ENCODE data around the gene SSH2. TPM values are rescaled to one million over a fixed set of nuclear protein-coding genes. Genes with fewer than 3 reads are reported as not detected.

The SSH2 gene
- total and polyA plus RNA-seq, 2 donors from 2014 or later = 19.7 to 62.5 TPM

GRCh38 chr17:29588562-29589411 lies 341.2 kb downstream of the SSH2 start:
- Histone ChIP-seq H3K27me3 (ENCODE audit: control insufficient read depth, insufficient read depth, low read length) (no peaks in the 10 kb centered on the region), H3K4me1 (ENCODE audit: control insufficient read depth in 2 of 3, insufficient read depth in 2 of 3, low read depth in 1 of 3, low read length in 3 of 3) (peaks cover 0 to 59% (median 31%) of the 10 kb centered on the region in 3 donors), H3K9ac (ENCODE audit: low read length in 3 of 3) (peak overlapping the region; percentile 26 to 69 (median 41)), H3K9me3 (ENCODE audit: control insufficient read depth in 2 of 3, insufficient read depth in 1 of 3, low read length in 3 of 3) (no peaks in the 10 kb centered on the region), H3K27ac (ENCODE audit: low read depth in 2 of 2, low read length in 2 of 2) (peak overlapping the region; percentile 49 to 67), H3K4me3 (ENCODE audit: low read length in 3 of 3) (peak overlapping the region; percentile 48 to 79 (median 73)), H3K36me3 (ENCODE audit: control insufficient read depth in 2 of 3, insufficient read depth in 3 of 3, low read length in 3 of 3) (no peaks in the 10 kb centered on the region)
- TF ChIP-seq, protein P1, sequence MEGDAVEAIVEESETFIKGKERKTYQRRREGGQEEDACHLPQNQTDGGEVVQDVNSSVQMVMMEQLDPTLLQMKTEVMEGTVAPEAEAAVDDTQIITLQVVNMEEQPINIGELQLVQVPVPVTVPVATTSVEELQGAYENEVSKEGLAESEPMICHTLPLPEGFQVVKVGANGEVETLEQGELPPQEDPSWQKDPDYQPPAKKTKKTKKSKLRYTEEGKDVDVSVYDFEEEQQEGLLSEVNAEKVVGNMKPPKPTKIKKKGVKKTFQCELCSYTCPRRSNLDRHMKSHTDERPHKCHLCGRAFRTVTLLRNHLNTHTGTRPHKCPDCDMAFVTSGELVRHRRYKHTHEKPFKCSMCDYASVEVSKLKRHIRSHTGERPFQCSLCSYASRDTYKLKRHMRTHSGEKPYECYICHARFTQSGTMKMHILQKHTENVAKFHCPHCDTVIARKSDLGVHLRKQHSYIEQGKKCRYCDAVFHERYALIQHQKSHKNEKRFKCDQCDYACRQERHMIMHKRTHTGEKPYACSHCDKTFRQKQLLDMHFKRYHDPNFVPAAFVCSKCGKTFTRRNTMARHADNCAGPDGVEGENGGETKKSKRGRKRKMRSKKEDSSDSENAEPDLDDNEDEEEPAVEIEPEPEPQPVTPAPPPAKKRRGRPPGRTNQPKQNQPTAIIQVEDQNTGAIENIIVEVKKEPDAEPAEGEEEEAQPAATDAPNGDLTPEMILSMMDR (IDR thresholded peaks at IDR 0.05; ENCODE audit: borderline replicate concordance, extremely low read depth, insufficient read depth) = no peak
- FAIRE-seq = no peak
- intact Hi-C loops (cut with DNase I) = no loop called here
- DNase-seq = peak in 4 of 5 donors; percentile 29 to 79 (median 62)

DNA sequence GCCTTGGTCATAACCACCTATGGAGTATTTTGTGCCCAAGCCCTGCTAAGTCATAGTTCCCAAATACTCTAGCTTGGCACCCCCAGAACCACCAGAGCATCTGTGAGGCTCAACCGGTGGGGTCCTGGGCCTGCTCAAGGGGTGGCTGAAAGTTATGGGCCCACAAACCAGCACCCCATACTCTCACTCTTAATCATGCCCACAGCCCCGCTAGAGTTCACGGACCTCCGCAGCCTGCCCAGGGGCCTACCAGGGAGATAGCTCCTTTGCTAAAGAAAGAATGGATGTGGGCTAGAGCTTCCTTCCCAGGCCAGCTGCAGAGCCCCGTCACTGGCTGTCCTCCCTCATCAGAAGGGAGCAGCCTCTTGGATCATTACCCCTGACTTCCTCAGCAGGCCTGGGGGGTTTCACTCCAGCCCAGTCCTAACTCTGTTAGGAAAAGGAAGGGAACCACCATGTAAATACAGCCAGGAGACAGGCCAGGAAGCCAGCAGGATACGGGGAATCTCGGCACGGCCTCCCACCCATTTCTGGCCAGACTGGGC lies 341.9 kb downstream of the SSH2 start:
- FAIRE-seq (no peak), DNase-seq (no peak)
- intact Hi-C loops (cut with DNase I) = no loop called here
- Histone ChIP-seq H3K27me3 (ENCODE audit: control insufficient read depth, insufficient read depth, low read length) (no peaks in the 10 kb centered on the region), H3K4me1 (ENCODE audit: control insufficient read depth in 2 of 3, insufficient read depth in 2 of 3, low read depth in 1 of 3, low read length in 3 of 3) (peaks cover 0 to 58% (median 31%) of the 10 kb centered on the region in 3 donors), H3K9ac (ENCODE audit: low read length in 3 of 3) (peak overlapping the region in 2 of 3 donors; percentile 41 to 69), H3K27ac (ENCODE audit: low read depth in 2 of 2, low read length in 2 of 2) (peak overlapping the region; percentile 49 to 67), H3K36me3 (ENCODE audit: control insufficient read depth in 2 of 3, insufficient read depth in 3 of 3, low read length in 3 of 3) (no peaks in the 10 kb centered on the region), H3K9me3 (ENCODE audit: control insufficient read depth in 2 of 3, insufficient read depth in 1 of 3, low read length in 3 of 3) (no peaks in the 10 kb centered on the region), H3K4me3 (ENCODE audit: low read length in 3 of 3) (peak overlapping the region; percentile 48 to 79 (median 73))
- TF ChIP-seq, protein P1 (IDR thresholded peaks at IDR 0.05; ENCODE audit: borderline replicate concordance, extremely low read depth, insufficient read depth) = no peak

DNA sequence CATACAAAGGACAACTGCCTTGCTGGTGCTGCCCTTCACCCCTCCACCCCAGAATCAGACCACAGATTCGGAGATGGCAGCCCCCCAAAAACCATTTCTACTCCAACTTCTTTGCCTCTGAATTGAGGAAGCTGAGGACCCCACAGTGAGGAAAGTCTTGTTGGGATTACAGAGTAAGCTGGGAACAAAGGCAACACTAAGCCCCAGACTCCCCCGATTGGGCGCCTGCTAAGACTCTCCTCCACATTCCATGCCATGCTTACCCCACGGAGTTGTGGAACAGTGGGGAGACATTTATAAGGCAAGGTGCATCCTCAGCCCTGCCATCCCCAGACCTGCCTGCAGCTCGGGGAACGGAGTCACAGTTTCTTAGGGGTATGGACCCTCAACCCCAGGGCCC lies 342.4 kb downstream of the SSH2 start:
- H3K4me3 ChIP-seq (ENCODE audit: low read length in 3 of 3) = peak overlapping the region in 1 of 3 donors; percentile 79
- H3K36me3 ChIP-seq (ENCODE audit: control insufficient read depth in 2 of 3, insufficient read depth in 3 of 3, low read length in 3 of 3) = no peaks in the 10 kb centered on the region
- no peak for FAIRE-seq
- peaks cover 0 to 55% (median 31%) of the 10 kb centered on the region in 3 donors for H3K4me1 ChIP-seq (ENCODE audit: control insufficient read depth in 2 of 3, insufficient read depth in 2 of 3, low read depth in 1 of 3, low read length in 3 of 3)
- H3K9me3 ChIP-seq (ENCODE audit: control insufficient read depth in 2 of 3, insufficient read depth in 1 of 3, low read length in 3 of 3) = no peaks in the 10 kb centered on the region
- intact Hi-C loops (cut with DNase I) = no loop called here
- TF ChIP-seq, protein P1 (IDR thresholded peaks at IDR 0.05; ENCODE audit: borderline replicate concordance, extremely low read depth, insufficient read depth) = no peak
- peak overlapping the region in 1 of 3 donors; percentile 69 for H3K9ac ChIP-seq (ENCODE audit: low read length in 3 of 3)
- no peak overlapping the region for H3K27ac ChIP-seq (ENCODE audit: low read depth in 2 of 2, low read length in 2 of 2)
- H3K27me3 ChIP-seq (ENCODE audit: control insufficient read depth, insufficient read depth, low read length) = no peaks in the 10 kb centered on the region
- peak in 1 of 5 donors; percentile 35 for DNase-seq

All from kidney (tissue), 14 donors.